Prostate gland (tissue), 2 donors: ENCODE results near the gene SH3PXD2B. TPM values are rescaled to one million over a fixed set of nuclear protein-coding genes. Genes with fewer than 3 reads are reported as not detected.

Experiments
- DNase-seq: peaks from one replicate; pipeline ENCODE4 v3.0.0-alpha.2; 2019; ENCODE audit warnings: low spot score
- H3K27ac ChIP-seq, 2 donors: fragments of 200-600 bp; sonication (generic); 2 replicates each; pipeline ENCODE4 v1.5.1; 2017 to 2019
- H3K27me3 ChIP-seq: fragments of 200-600 bp; sonication (generic); replicated peaks from 2 replicates; pipeline ENCODE4 v1.5.1; 2019; ENCODE audit not compliant: insufficient read depth
- H3K36me3 ChIP-seq, 2 donors: fragments of 200-600 bp; sonication (generic); 1 replicate in 1 of 2; 2 replicates in 1 of 2; pipeline versions ENCODE4 v1.5.1 to v1.8.1; 2017 to 2019
- H3K4me1 ChIP-seq: fragments of 200-600 bp; sonication (generic); replicated peaks from 2 replicates; pipeline ENCODE4 v1.5.1; 2019
- H3K4me3 ChIP-seq, 2 donors: fragments of 200-600 bp; sonication (generic); 2 replicates each; pipeline ENCODE4 v1.5.1; 2017 to 2019
- H3K9me3 ChIP-seq: fragments of 200-600 bp; sonication (generic); 2 replicates; pipeline ENCODE4 v1.5.1; 2017
- POLR2A ChIP-seq: fragments of 450-650 bp; IDR thresholded peaks from one replicate; pipeline ENCODE4 v1.6.1; 2016; ENCODE audit warnings: antibody characterized with exemption, mild to moderate bottlenecking
- POLR2AphosphoS5 ChIP-seq: sonication (generic); formaldehyde crosslinking; IDR thresholded peaks from one replicate; pipeline ENCODE4 v1.6.1; 2017; ENCODE audit warnings: antibody characterized with exemption
- WGBS: methylation state at CpG from one replicate; pipeline ENCODE4 v1.1.5; 2018; 5-methylcytosine and 5-hydroxymethylcytosine counted together
- intact Hi-C: fragments of 100-400 bp; cut with DNase I; formaldehyde crosslinking; loops from one replicate; pipeline ENCODE4 v1.14.2; 2022
- total RNA-seq, 2 donors: library from RNA; depleted of rRNA; stranded (reverse); fragments of >200 nt; gene quantifications; one replicate each; pipeline ENCODE4 v1.1.0, GENCODE V29; 2016
- TF ChIP-seq, protein P1 (sequence below), 4 experiments: fragments of 200-600 bp in 2 of 4; fragments of 450-650 bp in 2 of 4; sonication (generic) in 2 of 4; IDR thresholded peaks; 1 replicate in 3 of 4; 2 replicates in 1 of 4; pipeline ENCODE4 v1.5.1; 2016 to 2019; ENCODE audit warnings: antibody characterized with exemption in 4 of 4, mild to moderate bottlenecking in 2 of 4, moderate library complexity in 2 of 4

The SH3PXD2B gene
- total RNA-seq, 2 donors from 2014 or later: 15.8 to 38.0 TPM

DNA sequence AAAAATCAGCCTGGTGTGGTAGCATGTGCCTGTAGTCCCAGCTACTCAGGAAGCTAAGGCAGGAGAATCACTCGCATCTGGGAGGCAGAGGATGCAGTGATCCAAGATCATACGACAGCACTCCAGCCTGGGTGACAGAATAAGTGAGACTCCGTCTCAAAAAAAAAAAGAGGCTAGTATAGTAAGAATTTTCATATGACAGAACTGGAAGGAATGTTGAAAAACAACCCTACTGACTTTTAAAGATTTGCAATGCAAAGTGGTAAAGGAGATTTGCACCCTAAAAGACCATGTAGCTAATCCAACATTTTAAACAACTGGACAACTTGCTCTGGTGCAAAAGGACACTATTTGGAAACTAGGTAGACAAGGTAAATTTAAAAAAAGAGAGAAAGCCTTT is 58.1 kb downstream of the SH3PXD2B start:
- intact Hi-C loops: no loop called here
- Histone ChIP-seq H3K27me3 (no peaks in the 10 kb centered on the region), H3K27ac (no peak overlapping the region), H3K9me3 (no peaks in the 10 kb centered on the region), H3K4me1 (no peaks in the 10 kb centered on the region), H3K36me3 (no peaks in the 10 kb centered on the region), H3K4me3 (no peak overlapping the region)
- DNase-seq: no peak
- TF ChIP-seq POLR2AphosphoS5 (no peak), POLR2A (no peak)
- TF ChIP-seq, protein P1, sequence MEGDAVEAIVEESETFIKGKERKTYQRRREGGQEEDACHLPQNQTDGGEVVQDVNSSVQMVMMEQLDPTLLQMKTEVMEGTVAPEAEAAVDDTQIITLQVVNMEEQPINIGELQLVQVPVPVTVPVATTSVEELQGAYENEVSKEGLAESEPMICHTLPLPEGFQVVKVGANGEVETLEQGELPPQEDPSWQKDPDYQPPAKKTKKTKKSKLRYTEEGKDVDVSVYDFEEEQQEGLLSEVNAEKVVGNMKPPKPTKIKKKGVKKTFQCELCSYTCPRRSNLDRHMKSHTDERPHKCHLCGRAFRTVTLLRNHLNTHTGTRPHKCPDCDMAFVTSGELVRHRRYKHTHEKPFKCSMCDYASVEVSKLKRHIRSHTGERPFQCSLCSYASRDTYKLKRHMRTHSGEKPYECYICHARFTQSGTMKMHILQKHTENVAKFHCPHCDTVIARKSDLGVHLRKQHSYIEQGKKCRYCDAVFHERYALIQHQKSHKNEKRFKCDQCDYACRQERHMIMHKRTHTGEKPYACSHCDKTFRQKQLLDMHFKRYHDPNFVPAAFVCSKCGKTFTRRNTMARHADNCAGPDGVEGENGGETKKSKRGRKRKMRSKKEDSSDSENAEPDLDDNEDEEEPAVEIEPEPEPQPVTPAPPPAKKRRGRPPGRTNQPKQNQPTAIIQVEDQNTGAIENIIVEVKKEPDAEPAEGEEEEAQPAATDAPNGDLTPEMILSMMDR (IDR thresholded peaks at IDR 0.05): no peak
- WGBS: 98% methylated on average over 3 of the region's 3 CpGs

DNA sequence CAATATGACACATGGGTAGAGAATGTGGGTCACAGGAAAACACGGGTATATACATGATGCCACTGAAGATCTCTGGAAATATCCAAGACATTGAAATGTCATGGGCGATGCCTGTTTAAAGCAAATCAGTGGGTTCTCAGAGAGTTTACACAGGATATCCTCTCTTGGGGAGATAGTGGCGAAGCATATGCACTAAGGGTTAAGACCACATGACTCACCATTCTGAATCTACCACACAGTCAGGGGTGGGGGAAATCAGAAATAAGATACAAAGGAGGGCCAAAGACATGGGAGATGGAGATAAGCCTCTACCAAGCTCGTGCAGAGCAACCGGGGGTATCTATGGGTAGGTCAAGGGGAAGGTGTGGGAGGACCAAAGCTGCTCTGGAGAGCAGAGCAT is 58.8 kb downstream of the SH3PXD2B start:
- Histone ChIP-seq H3K27ac (no peak overlapping the region), H3K27me3 (no peaks in the 10 kb centered on the region), H3K4me1 (no peaks in the 10 kb centered on the region), H3K9me3 (no peaks in the 10 kb centered on the region), H3K36me3 (no peaks in the 10 kb centered on the region), H3K4me3 (no peak overlapping the region)
- WGBS: 84% methylated on average over 5 of the region's 5 CpGs
- no peak for DNase-seq
- intact Hi-C loops: no loop called here
- TF ChIP-seq POLR2A (no peak), POLR2AphosphoS5 (no peak)
- TF ChIP-seq, protein P1 (IDR thresholded peaks at IDR 0.05): no peak

DNA sequence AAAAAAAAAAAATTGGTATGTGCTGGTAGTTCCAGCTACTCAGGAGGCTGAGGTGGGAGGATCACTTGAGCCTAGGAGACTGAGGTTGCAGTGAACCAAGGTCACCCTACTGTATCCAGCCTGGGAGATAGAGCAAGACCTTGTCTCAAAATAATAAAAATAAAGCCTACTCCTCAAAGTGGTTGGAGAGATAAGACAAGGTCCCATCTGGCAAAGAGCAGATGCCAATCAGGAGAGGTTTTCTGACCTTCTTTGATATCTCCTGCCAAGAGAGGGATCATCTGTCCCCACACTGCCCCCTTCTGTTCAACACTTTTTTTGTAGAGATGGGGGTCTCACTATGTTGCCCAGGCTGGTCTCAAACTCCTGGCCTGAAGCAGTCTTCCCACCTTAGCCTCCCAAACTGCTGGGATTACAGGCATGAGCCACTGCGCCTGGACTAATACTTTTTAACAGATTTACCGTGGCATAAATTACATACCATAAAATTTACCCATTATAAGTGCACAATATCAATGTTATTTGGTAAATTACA is 64.7 kb downstream of the SH3PXD2B start:
- Histone ChIP-seq H3K36me3 (no peaks in the 10 kb centered on the region), H3K4me3 (no peak overlapping the region), H3K9me3 (no peaks in the 10 kb centered on the region), H3K27me3 (no peaks in the 10 kb centered on the region), H3K4me1 (peaks cover 6% of the 10 kb centered on the region), H3K27ac (no peak overlapping the region)
- TF ChIP-seq POLR2A (no peak), POLR2AphosphoS5 (no peak)
- TF ChIP-seq, protein P1 (IDR thresholded peaks at IDR 0.05): no peak
- DNase-seq: no peak
- intact Hi-C loops: no loop called here
- WGBS: 80% methylated on average over 2 of the region's 2 CpGs

DNA sequence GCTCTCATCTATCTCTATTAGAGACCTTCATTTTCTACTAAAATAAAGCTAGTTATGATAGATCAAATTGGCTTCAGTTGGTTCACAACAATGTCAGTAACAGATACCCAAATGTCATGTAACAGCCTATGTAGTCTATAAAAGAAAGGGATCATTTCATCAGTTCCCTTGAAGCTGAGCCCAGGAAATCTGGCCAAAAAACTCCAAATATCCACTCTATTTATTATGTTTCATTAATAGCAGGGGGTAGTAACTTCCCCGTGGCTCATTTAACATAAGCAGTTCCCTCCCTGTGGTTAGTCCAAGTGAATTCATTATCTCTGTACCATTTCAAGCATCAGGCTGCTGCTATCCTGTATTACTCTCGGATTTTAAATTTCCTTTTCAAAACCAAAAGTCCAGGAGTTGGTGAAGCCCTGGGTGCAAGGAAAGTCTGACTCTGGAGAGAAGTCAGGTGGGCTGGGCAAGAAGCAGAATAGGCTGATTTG is 66.0 kb downstream of the SH3PXD2B start:
- 57% methylated on average over 2 of the region's 2 CpGs for WGBS
- Histone ChIP-seq H3K9me3 (no peaks in the 10 kb centered on the region), H3K36me3 (no peaks in the 10 kb centered on the region), H3K4me3 (no peak overlapping the region), H3K4me1 (peaks cover 9% of the 10 kb centered on the region), H3K27me3 (no peaks in the 10 kb centered on the region), H3K27ac (peak overlapping the region in 1 of 2 donors; percentile 0)
- no peak for DNase-seq
- intact Hi-C loops: no loop called here
- TF ChIP-seq POLR2AphosphoS5 (no peak), POLR2A (no peak)
- TF ChIP-seq, protein P1 (IDR thresholded peaks at IDR 0.05): no peak

DNA sequence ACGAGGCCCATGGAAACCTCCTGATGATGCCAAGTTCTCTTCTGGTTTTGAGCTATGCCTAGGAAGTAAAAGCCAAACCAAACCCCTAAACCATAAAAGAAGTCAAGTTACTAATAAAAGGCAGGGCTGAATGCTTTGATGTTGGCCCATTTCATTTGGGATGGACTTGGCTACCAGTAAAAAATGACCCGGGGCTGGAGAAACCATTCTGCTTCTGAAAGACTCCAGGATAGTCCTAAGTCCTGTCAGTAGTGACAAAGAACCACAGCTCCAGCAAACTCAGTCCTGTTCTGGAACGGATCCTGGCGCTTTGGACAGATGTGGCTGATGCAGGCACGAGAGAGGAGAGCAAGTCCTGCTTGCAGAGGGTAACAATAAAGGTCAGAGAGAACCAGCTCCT is 68.6 kb downstream of the SH3PXD2B start:
- Histone ChIP-seq H3K9me3 (no peaks in the 10 kb centered on the region), H3K36me3 (no peaks in the 10 kb centered on the region), H3K27ac (peak overlapping the region; percentile 45 to 56), H3K4me1 (peaks cover 19% of the 10 kb centered on the region), H3K4me3 (no peak overlapping the region), H3K27me3 (no peaks in the 10 kb centered on the region)
- TF ChIP-seq POLR2AphosphoS5: peak; percentile 64
- TF ChIP-seq, protein P1 (IDR thresholded peaks at IDR 0.05): no peak
- WGBS: 24% methylated on average over 5 of the region's 5 CpGs
- intact Hi-C loops: no loop called here
- peak; percentile 24 for DNase-seq
